Measurements from ENCODE around the gene PRPH.
A peak's percentile ranks its signal among the peaks of the same experiment; 100 is the strongest.
"Not testable (repeated sequence)": the region's sequence is repeated elsewhere in the genome, so short reads cannot be mapped to it uniquely, and the experiment has no call there.

Gene PRPH

GRCh38 chr12:49276304-49277290 lies 18.4 kb upstream of the PRPH start:
- DNase-seq (ENCODE audit: low spot score) = no peak

DNA sequence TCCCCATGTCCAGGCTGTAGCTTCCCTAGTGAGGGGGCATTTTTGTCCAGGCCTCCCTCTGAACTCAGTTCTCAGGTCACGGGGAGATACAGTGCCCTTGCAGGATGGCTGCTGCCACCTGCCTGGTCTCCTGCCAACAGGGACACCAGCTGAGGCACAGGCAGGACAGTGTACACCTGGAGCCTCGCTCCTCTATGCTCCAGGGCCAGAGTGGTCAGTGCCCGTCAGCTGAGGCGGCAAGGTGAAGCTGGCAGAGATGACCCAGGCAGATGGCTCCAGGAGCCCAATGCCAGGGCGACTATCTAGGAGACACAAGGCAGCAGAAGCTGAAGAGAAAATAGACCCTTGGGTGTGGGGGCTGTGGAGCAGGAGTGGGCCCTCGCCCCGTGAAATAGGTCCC lies 17.5 kb upstream of the PRPH start:
- DNase-seq (ENCODE audit: low spot score) = no peak

DNA sequence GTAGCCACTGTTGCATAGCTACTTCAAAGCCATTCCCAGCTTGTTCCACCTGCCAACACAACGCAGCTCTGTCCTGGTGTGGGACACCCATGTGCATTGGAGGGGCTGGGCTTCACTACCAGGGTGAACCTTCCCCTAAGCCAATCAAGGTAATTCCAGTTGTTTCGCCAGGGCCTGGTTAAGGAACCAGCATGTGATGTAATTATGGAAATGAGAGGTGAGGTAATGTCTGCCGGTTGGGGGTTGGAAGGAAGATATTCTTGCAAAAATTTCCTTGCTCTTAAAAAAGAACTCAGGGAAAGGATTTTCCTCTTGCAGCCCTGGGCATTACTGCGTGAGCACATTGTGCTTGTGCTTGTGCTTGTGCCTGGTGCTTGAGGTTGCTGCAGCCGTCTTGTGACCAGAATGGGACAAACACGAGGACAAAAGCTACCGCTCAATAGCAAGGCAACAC lies 15.2 kb upstream of the PRPH start:
- DNase-seq (ENCODE audit: low spot score) = no peak

GRCh38 chr12:49280545-49280944 lies 14.4 kb upstream of the PRPH start:
- not testable (repeated sequence) for DNase-seq (ENCODE audit: low spot score)

DNA sequence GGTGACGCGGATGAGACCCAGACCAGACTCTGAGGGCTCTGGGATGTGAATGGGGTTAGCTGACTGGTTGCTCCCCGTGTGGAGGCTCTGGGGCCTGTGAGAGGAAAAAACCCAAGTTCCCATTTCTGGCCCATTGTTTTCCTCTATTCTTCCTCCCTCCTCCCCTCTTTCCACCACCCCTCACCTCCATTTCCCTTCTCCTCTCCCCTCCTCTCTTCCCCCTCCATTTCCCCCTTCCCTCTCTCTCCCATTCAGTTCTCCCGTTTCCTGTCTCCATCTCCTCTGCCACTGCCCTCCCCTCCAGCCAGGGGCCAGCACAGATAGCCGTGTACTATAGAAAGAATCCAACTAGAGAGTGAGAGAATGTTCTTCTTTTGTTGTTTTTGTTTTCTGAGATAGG lies 12.6 kb upstream of the PRPH start:
- DNase-seq (ENCODE audit: low spot score) = no peak

- not testable (repeated sequence) for DNase-seq (ENCODE audit: low spot score)
Measured at GRCh38 chr12:49282740-49283375, 12.1 kb upstream of the PRPH start.

DNA sequence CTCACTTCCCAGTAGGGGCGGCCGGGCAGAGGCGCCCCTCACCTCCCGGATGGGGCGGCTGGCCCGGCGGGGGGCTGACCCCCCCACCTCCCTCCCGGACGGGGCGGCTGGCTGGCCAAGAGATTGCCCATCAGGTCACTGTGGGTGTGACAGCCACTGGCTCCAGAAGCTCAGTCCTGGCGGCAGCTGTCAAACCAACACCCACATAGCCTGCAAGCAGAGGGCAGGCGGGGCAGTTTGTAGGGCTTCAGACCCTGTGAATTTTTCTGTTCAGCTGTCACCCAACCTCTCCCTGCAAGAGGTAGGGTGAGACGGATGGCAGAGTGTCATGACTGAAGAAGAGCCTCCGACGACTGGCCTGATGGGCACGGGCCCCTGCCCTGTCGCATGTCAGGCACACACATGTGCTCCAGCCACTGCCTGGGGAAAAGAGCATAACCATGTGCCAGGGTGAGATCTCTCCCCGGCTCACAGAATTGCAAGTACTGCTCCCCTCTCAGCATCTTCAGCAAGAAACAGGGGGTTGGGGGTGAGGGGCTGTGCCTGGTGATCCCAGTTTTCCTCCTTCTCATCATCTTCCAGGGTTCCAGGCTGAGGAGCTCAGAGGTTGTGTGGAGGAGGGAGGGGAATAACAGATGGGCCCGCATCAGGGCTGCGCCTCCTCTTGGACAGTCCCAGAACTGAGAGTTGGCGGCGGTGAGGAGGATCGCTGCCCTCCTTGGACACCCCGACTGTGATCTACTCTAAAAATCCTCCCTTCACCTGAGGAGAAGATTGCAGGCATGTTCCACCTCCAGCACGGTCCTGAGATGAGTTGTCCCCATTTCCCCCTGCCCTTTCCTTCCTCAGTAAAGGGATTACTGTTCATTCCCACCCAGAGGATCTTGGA lies 11.2 kb upstream of the PRPH start:
- DNase-seq (ENCODE audit: low spot score) = no peak

GRCh38 chr12:49284672-49285071 lies 10.3 kb upstream of the PRPH start:
- DNase-seq (ENCODE audit: low spot score) = no peak

GRCh38 chr12:49287876-49288275 lies 7.1 kb upstream of the PRPH start:
- DNase-seq (ENCODE audit: low spot score) = no peak

DNA sequence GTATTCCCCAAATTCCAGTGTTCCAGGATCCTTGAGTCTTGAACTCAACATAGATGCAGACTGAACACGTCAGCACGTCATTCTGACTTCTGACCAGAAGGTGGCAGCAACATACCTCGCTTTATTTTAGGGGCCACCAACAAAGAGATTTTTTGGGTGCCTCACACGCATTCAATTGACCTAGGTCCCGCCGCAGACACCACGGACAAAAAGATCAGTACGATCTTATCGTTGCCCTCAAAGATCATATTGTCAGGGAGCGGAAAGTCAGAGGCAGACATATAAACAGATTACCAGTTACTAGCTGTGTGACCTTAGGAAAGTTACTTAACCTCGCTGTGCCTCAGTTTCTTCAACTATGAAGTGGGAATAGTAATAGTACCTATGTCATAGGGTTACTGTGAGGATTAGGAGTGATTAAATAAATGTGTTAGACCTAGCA lies 6.5 kb upstream of the PRPH start:
- DNase-seq (ENCODE audit: low spot score) = peak; percentile 38

GRCh38 chr12:49288922-49289555 lies 5.9 kb upstream of the PRPH start:
- no peak for DNase-seq (ENCODE audit: low spot score)

DNA sequence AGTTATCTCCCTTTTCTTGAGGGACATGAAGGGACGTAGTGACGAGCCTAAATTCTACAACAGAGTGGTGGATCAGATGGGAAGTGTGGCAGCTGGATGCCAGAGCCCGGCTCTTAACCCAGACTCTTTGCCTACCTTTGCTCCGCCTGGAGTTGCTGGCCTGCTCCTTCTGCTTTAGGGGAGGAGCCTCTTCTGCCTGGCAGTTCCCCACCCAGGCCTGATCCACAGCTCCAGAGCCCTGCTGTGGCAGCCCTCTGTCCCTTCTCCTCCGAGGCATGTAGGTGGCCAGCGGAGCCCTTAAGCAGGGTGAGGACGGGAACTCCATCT lies 2.3 kb upstream of the PRPH start:
- no peak for DNase-seq (ENCODE audit: low spot score)

- no peak for DNase-seq (ENCODE audit: low spot score)
Measured at GRCh38 chr12:49293056-49293956, 1.6 kb upstream of the PRPH start.

DNA sequence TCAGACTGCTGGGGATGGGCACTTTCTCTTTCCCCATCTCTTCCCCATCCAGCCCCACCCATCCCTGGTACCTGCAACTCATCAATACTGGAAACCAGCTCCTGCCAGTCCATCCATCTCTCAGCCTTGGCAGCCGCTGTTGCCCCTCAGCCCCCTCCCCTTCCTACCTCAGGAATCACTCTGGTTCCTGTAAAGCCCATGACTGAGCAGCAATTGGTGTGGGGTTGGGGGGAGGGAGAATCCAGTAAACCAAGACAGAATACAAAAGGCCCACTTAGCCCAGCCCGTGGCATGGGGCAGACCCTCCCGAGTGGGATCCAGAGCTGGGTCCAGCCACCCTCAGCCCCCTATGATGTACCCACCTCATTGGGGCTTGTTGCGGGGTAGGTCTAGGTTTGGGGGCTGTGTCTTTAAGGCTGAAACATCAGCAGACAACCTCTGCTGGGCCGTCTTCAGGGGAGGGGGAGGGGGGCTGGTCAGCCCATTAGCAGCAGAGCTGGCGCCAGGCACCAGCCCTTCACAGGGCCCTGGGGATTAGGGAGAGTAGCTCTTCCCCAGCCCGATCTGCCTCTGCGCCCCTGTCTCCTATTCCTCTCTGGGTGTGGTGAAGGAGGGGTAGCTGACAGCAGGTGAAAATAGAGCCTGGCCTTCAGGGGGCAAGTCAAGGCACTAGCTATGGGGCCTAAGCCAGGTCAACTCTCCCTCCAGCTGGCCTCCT lies 702 bp upstream of the PRPH start:
- no peak for DNase-seq (ENCODE audit: low spot score)

- no peak for DNase-seq (ENCODE audit: low spot score)
Measured at GRCh38 chr12:49294804-49295081, 204 bp upstream of the PRPH start.

- no peak for DNase-seq (ENCODE audit: low spot score)
Measured at GRCh38 chr12:49296034-49296835, 1.3 kb downstream of the PRPH start.

DNA sequence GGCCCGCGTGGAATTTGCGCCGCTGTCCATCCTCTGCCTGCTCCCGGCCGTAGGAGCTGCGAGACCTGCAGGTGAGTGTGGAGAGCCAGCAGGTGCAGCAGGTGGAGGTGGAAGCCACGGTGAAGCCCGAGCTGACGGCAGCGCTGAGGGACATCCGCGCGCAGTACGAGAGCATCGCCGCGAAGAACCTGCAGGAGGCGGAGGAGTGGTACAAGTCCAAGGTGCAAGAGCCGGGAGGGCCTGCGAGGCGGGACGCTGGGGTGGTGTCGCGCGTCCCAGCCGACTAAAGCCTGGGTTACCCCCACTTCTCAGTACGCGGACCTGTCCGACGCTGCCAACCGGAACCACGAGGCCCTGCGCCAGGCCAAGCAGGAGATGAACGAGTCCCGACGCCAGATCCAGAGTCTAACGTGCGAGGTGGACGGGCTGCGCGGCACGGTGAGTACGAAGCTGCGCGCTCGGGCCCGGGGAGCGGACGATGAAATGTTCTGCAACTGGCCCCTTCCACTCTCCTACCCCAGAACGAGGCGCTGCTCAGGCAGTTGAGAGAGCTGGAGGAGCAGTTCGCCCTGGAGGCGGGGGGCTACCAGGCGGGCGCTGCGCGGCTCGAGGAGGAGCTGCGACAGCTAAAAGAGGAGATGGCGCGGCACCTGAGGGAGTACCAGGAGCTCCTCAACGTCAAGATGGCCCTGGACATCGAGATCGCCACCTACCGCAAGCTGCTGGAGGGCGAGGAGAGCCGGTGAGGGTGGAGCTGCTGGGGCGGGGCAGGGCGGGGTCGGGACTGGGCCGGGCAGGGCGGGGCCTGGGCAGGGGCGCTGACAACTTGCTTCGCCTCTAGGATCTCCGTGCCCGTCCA lies 2.1 kb downstream of the PRPH start:
- no peak for DNase-seq (ENCODE audit: low spot score)

- no peak for DNase-seq (ENCODE audit: low spot score)
Measured at GRCh38 chr12:49297695-49298060, 2.7 kb downstream of the PRPH start.

DNA sequence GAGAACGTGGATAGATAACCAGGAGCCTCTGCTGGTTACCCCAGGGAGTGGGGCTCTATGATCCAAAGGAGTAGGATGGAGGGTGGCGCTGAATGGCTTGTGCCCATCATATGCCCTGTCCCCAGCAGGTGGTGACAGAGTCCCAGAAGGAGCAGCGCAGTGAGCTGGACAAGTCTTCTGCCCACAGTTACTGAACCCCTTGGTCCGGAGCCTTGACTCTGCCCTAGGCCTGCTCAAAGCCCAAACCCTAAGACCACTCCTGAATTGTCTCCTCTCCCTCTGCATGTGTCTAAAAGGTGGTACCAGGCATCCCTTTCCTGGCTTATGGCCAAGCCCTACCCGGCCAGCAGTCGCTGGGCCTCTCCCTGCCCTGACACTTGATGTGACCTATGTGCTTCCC lies 3.2 kb downstream of the PRPH start:
- no peak for DNase-seq (ENCODE audit: low spot score)

Measured in globus pallidus (tissue), 1 donor.